Caki2 (cell line): ENCODE measurements around the gene ASPRV1. TPM values are rescaled to one million over a fixed set of nuclear protein-coding genes. Genes with fewer than 3 reads are reported as not detected.
A peak's percentile ranks its signal among the peaks of the same experiment; 100 is the strongest.

Experiments
- DNase-seq: peaks from one replicate; pipeline ENCODE4 v3.0.0-alpha.2; 2015; ENCODE audit warnings: low read depth
- in situ Hi-C: cut with HindIII; loops from 2 replicates; pipeline ENCODE4 v1.10.0; 2016; ENCODE audit warnings: low sequenced_read_pairs, low pct_unique_long_range_greater_than_20kb, mixed read lengths
- total RNA-seq: library from RNA; depleted of rRNA; stranded (reverse); fragments of >200 nt; shearing (Covaris generic); gene quantifications from 2 replicates; pipeline ENCODE4 v1.2.3, GENCODE V29; 2014; ENCODE audit warnings: low replicate concordance

The ASPRV1 gene
- total RNA-seq, 1 experiment from 2014 or later, result 0.81 TPM

GRCh38 chr2:69948032-69948962 is 13.1 kb downstream of the ASPRV1 start:
- DNase-seq, result no peak
- in situ Hi-C loops, result no loop called here

- in situ Hi-C loops, result no loop called here
- no peak for DNase-seq
Measured at GRCh38 chr2:69947325-69947931, 14.0 kb downstream of the ASPRV1 start.

- peak; percentile 41 for DNase-seq
- in situ Hi-C loops, result no loop called here
Measured at GRCh38 chr2:69946351-69947324, 14.8 kb downstream of the ASPRV1 start.

GRCh38 chr2:69945941-69946340 is 15.5 kb downstream of the ASPRV1 start:
- in situ Hi-C loops, result no loop called here
- DNase-seq, result no peak

- DNase-seq, result no peak
- in situ Hi-C loops, result no loop called here
Measured at GRCh38 chr2:69945441-69945840, 16.0 kb downstream of the ASPRV1 start.

GRCh38 chr2:69944756-69945155 is 16.7 kb downstream of the ASPRV1 start:
- no peak for DNase-seq
- in situ Hi-C loops, result no loop called here

GRCh38 chr2:69943843-69944525 is 17.4 kb downstream of the ASPRV1 start:
- in situ Hi-C loops, result no loop called here
- no peak for DNase-seq

GRCh38 chr2:69943000-69943842 is 18.2 kb downstream of the ASPRV1 start:
- in situ Hi-C loops, result no loop called here
- DNase-seq, result no peak

GRCh38 chr2:69940691-69941090 is 20.7 kb downstream of the ASPRV1 start:
- in situ Hi-C loops, result no loop called here
- DNase-seq, result no peak

GRCh38 chr2:69939722-69940121 is 21.7 kb downstream of the ASPRV1 start:
- no peak for DNase-seq
- in situ Hi-C loops, result no loop called here

- in situ Hi-C loops, result no loop called here
- DNase-seq, result no peak
Measured at GRCh38 chr2:69937968-69938367, 23.5 kb downstream of the ASPRV1 start.

- in situ Hi-C loops, result no loop called here
Measured at GRCh38 chr2:69936906-69937305, 24.5 kb downstream of the ASPRV1 start.

GRCh38 chr2:69935011-69935410 is 26.4 kb downstream of the ASPRV1 start:
- in situ Hi-C loops, result no loop called here

More at GRCh38 chr2:69936906-69937305, 24.5 kb downstream of the ASPRV1 start:
- no peak for DNase-seq

GRCh38 chr2:69934614-69934908 is 26.9 kb downstream of the ASPRV1 start:
- no peak for DNase-seq
- in situ Hi-C loops, result no loop called here

More at GRCh38 chr2:69935011-69935410, 26.4 kb downstream of the ASPRV1 start:
- DNase-seq, result no peak

GRCh38 chr2:69933839-69934613 is 27.4 kb downstream of the ASPRV1 start:
- DNase-seq, result peak; percentile 38
- in situ Hi-C loops, result no loop called here

GRCh38 chr2:69933254-69933828 is 28.1 kb downstream of the ASPRV1 start:
- no peak for DNase-seq
- in situ Hi-C loops, result no loop called here
